Cortex of kidney (tissue), 1 donor: Measurements from ENCODE around the gene TSPYL1.

ENCODE experiments used
- DNase-seq: peaks from one replicate; lab custom pipeline; 2025; lab: John Stamatoyannopoulos, UW

Gene TSPYL1

GRCh38 chr6:116256694-116257093 lies 23.0 kb downstream of the TSPYL1 start:
- no peak for DNase-seq

- no peak for DNase-seq
Observed at GRCh38 chr6:116255246-116255800, 24.4 kb downstream of the TSPYL1 start.

- no peak for DNase-seq
Observed at GRCh38 chr6:116254297-116255056, 25.3 kb downstream of the TSPYL1 start.

GRCh38 chr6:116253505-116254296 lies 26.0 kb downstream of the TSPYL1 start, which contains the start of gene TSPYL4:
Gene TSPYL4 (minus strand): TSS chr6:116254075. CDS start chr6:116254008, 67 bp downstream.
- no peak for DNase-seq

GRCh38 chr6:116253188-116253504 lies 26.6 kb downstream of the TSPYL1 start:
- DNase-seq, result no peak

DNA sequence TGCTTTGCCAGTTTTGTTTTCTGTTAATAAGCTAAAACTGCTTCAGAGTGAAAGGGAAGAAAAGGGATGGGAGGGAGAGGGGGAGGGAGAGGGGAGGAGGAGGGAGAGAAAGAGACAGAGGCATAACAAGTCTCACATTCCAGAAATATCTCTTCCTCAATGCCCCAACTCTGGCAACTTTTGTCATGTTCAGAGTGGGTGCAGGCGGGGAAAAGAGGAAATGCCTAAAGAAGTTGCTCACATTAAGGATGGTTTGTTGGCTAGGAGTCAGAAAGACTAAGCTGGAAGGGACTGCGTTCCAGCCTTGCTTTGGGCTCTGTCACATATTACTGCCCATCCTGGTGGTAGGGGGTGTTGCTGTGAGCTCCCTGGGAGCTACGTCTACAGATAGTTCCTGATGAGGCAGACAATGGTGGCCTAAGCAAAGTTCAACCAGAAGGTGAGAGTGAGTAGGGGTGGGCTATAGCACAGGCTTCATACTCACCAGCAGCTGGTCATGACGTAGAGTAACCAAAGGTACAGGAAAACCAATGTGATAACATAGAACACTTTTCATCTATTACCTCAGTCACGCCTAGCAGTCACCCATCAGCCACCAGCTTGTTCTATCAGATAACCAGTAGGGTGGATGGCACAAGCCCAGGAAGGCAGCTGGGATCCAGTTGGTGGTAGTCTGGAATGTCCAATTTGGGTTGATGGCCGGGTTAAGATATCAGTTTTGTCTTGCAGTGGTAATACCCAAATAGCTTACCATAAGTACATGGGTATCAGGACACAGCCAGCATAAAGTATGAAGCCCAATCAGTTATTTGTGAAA lies 28.0 kb downstream of the TSPYL1 start:
- no peak for DNase-seq

GRCh38 chr6:116248577-116248976 lies 31.2 kb downstream of the TSPYL1 start:
- DNase-seq, result no peak

- no peak for DNase-seq
Observed at GRCh38 chr6:116247285-116247684, 32.4 kb downstream of the TSPYL1 start.

DNA sequence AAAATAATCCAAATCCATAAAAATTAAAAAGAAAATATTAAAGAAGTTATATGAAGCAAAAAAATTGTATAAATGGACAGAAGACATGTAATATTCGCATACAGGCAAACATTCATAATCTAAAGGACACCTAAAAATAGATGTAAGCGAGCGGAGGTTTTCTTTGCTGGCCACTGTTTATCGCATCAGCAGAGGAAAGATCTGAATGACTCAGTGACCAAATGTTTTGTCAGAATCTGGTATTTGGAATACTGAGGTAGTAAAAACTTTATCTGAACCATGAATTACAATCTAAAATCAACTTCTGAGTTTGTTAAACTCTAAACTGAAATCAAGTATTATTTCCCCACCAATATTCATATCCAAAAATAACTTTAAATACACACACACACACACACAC lies 33.6 kb downstream of the TSPYL1 start:
- DNase-seq, result no peak

DNA sequence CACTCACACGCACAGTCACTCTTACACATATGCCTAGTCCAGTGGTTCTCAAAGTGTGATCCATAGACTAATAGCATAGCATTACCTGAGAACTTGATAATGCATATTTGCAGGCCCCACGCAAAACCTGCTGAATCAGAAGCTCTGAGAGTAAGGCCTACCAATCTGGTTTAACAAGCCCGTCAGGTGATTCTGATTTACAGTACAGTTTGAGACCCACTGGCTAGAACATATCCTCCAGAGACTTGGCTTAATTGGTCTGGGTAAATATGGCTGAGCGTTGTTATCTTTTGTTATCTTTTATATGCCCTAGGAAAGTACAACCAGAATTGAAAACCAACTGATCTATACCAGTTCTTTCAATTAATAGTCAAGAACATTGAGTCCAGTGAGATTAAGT lies 35.4 kb downstream of the TSPYL1 start:
- no peak for DNase-seq

DNA sequence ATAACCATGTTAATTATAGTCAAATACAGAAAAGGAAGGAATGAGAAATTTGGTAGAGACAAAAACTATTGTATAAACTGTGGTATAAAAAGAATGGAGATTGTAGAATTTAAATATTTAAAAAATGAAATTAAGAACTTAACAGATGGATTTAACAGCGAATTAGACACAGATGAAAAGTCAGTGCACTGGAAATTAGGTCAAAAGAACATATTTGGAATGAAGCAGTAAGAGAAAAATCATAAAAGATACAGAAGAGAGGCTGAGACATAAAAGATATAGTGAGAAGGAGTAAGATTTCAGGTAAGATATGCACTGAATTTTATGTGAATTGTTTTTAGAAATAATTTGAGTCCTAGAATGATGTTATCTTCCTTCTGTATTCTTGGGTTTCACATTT lies 39.9 kb downstream of the TSPYL1 start:
- no peak for DNase-seq

DNA sequence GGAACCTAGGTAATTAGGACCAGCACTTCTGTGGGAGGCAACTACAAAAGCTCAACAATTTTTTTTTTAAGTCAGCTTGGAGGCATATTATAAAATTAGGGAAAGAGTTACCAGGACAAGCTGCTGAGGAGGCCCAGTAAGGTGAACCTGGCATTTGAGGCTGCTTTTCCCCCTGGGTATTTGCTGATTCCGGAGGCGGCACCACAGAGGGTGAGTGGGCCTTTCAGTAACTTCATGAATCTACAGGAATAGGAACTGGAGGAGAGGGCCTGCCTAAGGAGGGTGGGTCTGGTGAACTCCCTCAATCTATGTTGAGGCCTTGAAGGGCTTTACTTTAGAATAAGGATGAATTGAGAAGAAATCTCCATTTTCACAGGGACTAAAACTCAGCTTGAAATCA lies 40.5 kb downstream of the TSPYL1 start:
- no peak for DNase-seq

DNA sequence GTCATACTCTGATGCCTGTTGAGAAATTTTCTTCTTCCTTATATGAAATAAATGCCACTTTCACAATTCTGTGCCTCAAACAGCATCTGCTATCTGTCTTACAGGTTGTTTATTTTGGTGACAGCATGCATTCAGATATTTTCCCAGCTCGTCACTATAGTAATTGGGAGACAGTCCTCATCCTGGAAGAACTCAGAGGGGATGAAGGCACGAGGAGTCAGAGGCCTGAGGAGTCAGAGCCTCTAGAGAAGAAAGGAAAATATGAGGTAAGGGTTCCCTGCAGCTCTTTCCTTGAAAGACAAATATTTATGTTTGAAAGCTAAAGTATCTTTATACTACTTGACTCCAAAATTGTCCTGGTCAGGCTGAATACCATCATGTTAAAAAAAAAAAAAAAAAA lies 41.6 kb downstream of the TSPYL1 start:
- no peak for DNase-seq

DNA sequence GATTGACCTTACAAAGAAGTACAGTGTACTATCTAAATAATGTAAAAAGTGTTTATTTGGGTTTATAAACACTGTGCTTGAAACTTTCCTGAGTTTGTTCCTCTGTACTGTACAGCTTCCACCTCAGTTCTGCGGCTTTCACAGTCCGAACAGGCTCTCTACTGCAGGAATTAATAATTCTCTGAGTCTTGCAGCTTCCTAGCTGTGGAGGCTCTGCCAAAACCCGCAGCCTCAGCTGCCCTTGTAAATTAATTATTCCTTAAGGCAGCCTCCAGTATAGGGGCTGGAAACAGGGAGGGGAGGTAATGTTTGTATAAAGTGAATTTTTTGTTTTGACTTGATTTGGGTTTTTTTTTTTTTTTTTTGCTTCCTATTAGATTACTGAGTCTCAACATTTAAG lies 45.0 kb downstream of the TSPYL1 start:
- DNase-seq, result no peak

DNA sequence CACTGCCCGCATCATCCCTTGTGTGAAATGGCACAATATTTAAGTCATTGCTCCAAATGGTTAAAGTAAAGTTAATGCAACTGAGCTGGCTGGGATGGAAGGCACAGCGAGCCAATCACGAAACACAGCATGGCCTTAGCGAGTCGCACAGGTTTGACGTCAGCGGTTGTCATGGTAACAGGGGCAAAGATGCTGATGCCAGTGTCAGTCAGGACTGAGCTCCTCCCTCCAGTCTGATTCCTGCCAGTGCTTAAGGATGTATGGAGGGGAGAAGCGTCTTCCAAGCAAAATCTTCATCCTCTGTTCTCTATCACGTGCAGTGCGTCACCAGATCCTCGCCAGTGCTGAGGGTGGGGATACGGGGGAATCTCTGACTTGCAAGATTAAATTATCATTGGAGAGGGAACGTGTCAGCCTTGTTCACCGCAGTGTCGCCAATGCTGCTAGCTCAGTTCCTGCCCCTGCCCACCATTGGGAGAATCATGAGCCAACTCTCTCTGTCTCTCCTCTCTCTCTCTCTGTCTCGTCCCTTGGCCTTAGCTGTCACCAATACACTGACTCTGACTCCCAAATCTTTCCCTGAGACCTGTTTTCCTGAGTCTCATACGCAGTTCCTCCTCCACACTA lies 50.3 kb downstream of the TSPYL1 start:
- no peak for DNase-seq
